ENCODE data around the gene MYH14.
A peak's percentile ranks its signal among the peaks of the same experiment; 100 is the strongest.

Gene MYH14

DNA sequence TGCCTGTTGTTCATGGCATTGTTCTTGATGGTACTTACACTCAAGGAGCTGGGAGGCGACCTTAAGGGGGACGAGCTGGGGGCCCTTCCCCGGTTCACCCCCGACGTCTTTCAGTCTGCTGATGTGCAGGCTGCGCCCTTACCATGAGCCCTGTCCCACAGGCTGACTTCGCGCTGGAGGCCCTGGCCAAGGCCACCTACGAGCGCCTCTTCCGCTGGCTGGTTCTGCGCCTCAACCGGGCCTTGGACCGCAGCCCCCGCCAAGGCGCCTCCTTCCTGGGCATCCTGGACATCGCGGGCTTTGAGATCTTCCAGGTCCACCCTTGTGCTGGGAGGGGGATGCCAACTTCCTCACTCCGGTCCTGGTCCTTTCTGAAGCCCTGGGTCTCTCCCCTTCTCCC lies 45.4 kb downstream of the MYH14 start:
- DNase-seq (ENCODE audit: low read depth): no peak
- TF ChIP-seq, protein P1, sequence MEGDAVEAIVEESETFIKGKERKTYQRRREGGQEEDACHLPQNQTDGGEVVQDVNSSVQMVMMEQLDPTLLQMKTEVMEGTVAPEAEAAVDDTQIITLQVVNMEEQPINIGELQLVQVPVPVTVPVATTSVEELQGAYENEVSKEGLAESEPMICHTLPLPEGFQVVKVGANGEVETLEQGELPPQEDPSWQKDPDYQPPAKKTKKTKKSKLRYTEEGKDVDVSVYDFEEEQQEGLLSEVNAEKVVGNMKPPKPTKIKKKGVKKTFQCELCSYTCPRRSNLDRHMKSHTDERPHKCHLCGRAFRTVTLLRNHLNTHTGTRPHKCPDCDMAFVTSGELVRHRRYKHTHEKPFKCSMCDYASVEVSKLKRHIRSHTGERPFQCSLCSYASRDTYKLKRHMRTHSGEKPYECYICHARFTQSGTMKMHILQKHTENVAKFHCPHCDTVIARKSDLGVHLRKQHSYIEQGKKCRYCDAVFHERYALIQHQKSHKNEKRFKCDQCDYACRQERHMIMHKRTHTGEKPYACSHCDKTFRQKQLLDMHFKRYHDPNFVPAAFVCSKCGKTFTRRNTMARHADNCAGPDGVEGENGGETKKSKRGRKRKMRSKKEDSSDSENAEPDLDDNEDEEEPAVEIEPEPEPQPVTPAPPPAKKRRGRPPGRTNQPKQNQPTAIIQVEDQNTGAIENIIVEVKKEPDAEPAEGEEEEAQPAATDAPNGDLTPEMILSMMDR (conservative IDR thresholded peaks at IDR 0.05; ENCODE audit: low read length): no peak

DNA sequence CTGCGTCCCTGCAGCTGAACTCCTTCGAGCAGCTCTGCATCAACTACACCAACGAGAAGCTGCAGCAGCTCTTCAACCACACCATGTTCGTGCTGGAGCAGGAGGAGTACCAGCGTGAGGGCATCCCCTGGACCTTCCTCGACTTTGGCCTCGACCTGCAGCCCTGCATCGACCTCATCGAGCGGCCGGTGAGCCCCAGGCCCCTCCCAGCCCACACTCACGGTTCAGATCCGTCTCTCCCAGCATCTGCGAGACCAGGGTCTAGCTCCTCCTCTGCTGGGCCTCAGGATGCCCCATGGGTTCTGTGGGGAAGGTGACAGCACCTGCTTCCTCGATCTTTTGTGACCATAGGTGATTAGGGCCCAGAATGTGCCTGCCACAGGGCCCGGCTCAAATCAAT lies 46.2 kb downstream of the MYH14 start:
- H3K4me3 ChIP-seq (ENCODE audit: low read length): no peak overlapping the region
- TF ChIP-seq, protein P1 (conservative IDR thresholded peaks at IDR 0.05; ENCODE audit: low read length): no peak
- DNase-seq (ENCODE audit: low read depth): no peak

More for the DNA sequence above, 45.4 kb downstream of the MYH14 start:
- no peak overlapping the region for H3K4me3 ChIP-seq (ENCODE audit: low read length)

DNA sequence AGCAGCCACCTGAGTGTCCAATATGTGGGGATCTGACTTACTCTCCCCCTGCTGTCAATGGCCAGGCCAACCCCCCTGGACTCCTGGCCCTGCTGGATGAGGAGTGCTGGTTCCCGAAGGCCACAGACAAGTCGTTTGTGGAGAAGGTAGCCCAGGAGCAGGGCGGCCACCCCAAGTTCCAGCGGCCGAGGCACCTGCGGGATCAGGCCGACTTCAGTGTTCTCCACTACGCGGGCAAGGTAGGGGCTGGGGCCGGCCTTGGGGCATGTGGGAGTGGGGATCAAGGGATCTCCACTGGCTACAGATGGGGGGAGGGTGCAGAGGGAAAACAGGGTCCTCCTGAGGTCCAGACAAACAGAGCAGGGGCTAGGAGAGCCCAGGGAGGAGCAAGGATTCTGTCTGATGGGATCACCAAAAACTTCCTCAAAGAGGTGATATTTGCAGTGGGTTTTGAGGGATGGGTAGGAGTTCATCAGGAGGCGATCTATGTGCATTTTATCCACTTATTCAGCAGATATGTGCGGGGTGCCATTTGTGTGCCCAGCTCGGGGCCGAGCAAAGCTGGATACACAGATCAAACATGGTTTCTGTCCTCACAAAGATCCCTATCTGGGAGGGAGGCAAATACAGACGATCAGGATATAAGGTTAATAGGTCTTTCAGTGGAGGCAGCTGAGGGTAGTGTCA lies 47.2 kb downstream of the MYH14 start:
- TF ChIP-seq, protein P1 (conservative IDR thresholded peaks at IDR 0.05; ENCODE audit: low read length): no peak
- no peak overlapping the region for H3K4me3 ChIP-seq (ENCODE audit: low read length)
- no peak for DNase-seq (ENCODE audit: low read depth)

DNA sequence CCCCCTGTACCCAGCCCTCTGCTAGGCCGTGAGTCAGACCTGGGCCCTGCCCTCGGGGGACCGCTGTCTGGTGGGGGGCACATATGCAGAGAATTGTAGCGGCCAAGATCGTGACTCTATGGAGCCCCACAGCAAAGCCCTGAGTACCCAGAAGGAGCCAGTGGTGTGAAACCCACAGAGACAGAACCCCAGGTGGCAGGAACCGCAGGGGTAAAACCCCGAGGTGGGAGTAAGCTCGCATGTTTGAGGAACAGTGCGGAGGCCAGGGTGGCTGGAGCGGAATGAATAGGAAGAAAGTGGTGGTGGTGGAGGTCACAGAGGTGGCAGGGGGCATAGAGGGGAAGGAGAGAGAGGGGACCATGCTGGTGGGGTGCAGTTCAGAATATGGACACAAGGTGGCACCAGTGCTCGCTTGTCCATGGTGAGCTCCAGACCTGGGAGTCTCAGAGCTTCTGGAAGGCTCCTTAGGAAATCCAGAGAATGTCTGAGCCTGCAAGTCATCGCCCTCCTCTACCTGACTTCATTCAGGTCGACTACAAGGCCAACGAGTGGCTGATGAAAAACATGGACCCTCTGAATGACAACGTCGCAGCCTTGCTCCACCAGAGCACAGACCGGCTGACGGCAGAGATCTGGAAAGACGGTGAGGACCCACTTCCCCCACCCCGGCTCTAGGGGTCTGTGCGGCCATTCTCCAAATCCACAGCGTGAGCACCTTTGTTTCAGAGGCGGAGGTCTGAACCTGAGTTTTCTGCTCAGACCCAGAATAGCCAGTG lies 48.9 kb downstream of the MYH14 start:
- no peak for DNase-seq (ENCODE audit: low read depth)
- H3K4me3 ChIP-seq (ENCODE audit: low read length): no peak overlapping the region
- TF ChIP-seq, protein P1 (conservative IDR thresholded peaks at IDR 0.05; ENCODE audit: low read length): peak; percentile 51

DNA sequence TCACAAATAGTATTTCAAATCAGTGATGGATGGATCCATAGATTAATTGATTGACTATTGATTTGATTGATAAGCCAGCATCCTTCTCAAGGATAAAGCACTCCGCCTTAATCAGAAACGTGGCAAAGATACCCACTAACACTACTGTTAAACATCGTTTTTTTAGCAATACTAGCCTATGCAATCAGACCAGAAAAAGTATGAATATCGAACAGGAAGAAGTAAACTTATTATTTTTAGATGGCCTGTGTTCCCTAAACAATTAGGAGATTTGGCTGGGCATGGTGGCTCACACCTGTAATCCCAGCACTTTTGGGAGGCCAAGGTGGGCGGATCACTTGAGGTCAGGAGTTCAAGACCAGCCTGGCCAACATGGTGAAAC lies 49.5 kb downstream of the MYH14 start:
- H3K4me3 ChIP-seq (ENCODE audit: low read length): no peak overlapping the region
- DNase-seq (ENCODE audit: low read depth): no peak
- TF ChIP-seq, protein P1 (conservative IDR thresholded peaks at IDR 0.05; ENCODE audit: low read length): no peak

DNA sequence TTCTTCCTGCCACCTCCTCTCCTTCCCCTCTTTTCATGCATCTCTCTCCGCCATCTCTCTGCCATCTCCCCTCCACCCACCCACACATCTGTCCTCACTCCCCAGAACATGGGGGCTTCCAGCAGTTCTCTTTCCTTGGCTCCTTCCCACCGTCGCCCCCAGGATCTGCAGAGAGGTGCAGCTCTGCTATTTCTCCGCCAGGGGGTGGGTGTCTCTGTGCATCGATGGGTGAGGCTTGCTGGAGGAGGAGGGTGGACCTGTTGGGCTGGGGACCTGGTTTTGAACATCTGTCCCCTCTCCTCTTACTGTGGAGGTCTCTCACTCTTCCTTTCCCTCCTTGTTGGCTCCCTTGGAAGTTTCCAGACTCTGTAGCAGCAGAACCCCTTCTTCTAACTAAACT lies 51.7 kb downstream of the MYH14 start:
- TF ChIP-seq, protein P1 (conservative IDR thresholded peaks at IDR 0.05; ENCODE audit: low read length): no peak
- no peak for DNase-seq (ENCODE audit: low read depth)
- no peak overlapping the region for H3K4me3 ChIP-seq (ENCODE audit: low read length)

DNA sequence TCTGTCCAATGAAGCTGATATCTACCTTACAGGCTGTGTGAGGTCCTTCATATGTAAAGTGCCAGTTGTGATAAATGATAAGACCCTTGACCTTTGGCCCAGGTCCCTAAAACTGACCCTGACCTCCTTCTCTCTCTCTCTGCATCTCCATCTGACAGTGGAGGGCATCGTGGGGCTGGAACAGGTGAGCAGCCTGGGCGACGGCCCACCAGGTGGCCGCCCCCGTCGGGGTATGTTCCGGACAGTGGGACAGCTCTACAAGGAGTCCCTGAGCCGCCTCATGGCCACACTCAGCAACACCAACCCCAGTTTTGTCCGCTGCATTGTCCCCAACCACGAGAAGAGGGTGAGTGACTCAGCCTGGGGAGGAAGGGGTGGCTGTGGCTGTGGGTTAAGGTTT lies 53.7 kb downstream of the MYH14 start:
- TF ChIP-seq, protein P1 (conservative IDR thresholded peaks at IDR 0.05; ENCODE audit: low read length): no peak
- H3K4me3 ChIP-seq (ENCODE audit: low read length): no peak overlapping the region
- no peak for DNase-seq (ENCODE audit: low read depth)

All from AG10803 (cell line).